ENCODE data around the gene DTX3. TPM values are rescaled to one million over a fixed set of nuclear protein-coding genes. Genes with fewer than 3 reads are reported as not detected.

Gene DTX3
- total and polyA plus RNA-seq, 12 donors, result 20.4 to 136 (median 47.6) TPM

DNA sequence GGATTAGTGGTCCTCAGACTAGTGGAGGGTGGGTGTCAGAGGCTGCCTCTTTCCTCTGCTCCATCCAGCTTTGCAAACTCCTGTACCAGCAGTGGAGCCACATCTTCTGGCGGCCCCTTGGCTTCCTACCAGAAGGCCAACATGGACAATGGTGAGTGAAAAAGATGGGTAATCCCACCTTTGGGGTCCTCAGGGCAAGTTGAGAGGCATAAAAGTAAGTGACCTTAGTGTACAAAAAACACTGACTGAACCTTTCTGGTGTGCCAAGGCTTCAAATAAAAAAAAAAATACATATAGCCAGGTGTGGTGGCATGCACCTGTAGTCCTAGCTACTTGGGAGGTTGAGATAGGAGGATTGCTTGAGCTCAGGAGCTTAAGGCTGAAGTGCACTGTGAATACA, 22.8 kb upstream of the DTX3 start:
- H3K4me3 ChIP-seq, result no peak overlapping the region
- intact Hi-C loops (cut with DNase I), result loop anchor here (2.0 kb wide), 2 partner anchors 39 to 41 kb away; no protein-coding TSS in a partner anchor
- no peaks in the 10 kb centered on the region for H3K9me3 ChIP-seq (replicated peaks in 1 of 3)
- TF ChIP-seq, protein P1, sequence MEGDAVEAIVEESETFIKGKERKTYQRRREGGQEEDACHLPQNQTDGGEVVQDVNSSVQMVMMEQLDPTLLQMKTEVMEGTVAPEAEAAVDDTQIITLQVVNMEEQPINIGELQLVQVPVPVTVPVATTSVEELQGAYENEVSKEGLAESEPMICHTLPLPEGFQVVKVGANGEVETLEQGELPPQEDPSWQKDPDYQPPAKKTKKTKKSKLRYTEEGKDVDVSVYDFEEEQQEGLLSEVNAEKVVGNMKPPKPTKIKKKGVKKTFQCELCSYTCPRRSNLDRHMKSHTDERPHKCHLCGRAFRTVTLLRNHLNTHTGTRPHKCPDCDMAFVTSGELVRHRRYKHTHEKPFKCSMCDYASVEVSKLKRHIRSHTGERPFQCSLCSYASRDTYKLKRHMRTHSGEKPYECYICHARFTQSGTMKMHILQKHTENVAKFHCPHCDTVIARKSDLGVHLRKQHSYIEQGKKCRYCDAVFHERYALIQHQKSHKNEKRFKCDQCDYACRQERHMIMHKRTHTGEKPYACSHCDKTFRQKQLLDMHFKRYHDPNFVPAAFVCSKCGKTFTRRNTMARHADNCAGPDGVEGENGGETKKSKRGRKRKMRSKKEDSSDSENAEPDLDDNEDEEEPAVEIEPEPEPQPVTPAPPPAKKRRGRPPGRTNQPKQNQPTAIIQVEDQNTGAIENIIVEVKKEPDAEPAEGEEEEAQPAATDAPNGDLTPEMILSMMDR (IDR thresholded peaks at IDR 0.05), result no peak
- TF ChIP-seq POLR2A (IDR thresholded peaks at IDR 0.05), result no peak
- WGBS, 4 donors, result 74 to 93% (median 84%) methylated on average over 1 of the region's 1 CpG
- no peaks in the 10 kb centered on the region for H3K4me1 ChIP-seq (replicated peaks in 1 of 2)
- H3K27me3 ChIP-seq, result peaks cover 5% of the 10 kb centered on the region
- H3K27ac ChIP-seq, result no peak overlapping the region
- no peak for DNase-seq
- H3K36me3 ChIP-seq (replicated peaks in 1 of 2), result no peaks in the 10 kb centered on the region

DNA sequence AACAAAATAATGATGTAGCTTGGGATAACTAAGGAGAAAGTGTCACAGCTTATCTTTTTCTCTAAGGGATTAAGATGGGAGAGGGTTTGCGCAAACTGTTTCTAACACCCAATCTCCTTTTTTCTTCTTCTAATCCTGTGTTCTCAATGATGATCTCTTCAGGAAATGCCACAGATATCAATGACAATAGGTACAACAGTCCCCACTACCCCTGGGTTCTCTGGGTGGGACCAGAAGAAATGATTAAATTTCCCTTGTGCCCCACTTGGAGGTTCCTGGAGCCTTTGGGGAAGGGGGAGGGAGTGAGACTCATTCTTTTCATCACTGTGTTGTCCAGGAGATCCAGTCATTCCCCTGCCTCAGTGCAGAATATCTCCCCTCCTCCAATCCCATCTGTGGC, 22.2 kb upstream of the DTX3 start:
- no peaks in the 10 kb centered on the region for H3K36me3 ChIP-seq (replicated peaks in 1 of 2)

DNA sequence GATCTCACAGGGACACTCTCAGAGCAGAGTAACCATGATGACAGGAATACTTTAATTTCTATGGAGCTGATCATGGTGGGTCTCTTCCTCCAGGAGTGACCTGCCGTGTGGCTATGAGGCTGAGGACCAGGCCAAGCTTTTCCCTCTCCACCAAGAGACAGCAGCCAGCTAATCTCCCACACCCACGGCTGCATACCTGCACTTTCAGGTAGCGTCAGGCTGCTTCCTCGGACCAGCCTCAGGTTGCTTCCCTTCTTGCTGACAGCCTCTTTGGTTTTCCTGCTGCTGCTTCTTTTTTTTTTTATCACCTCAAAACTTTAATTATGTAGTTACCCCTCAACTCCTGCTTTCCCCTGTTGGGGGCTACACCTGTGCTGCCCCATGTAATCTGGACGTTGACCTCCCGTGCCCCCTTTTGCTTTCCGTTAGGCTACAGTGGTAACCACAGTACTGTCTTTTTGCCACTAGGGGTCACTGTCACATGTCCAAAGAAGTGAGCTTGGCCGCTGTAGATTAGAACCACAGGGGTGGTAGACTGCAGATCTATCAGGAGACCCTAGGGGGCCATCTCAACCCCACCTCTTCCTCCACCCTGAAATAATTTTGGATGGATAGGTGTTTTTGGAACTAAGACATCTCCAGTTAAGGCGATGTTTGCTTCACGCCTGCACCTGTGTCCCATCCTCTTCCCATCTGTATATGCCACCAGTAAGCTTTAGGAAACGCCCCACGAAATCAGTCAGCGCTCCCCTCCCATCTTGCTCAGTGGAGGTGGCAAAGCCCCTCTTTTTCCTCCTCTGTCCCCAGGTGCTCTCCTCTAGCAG, 21.4 kb upstream of the DTX3 start:
- Histone ChIP-seq H3K27me3 (peaks cover 5% of the 10 kb centered on the region), H3K36me3 (replicated peaks in 1 of 2) (no peaks in the 10 kb centered on the region), H3K27ac (no peak overlapping the region), H3K4me3 (no peak overlapping the region), H3K4me1 (replicated peaks in 1 of 2) (no peaks in the 10 kb centered on the region), H3K9me3 (replicated peaks in 1 of 3) (no peaks in the 10 kb centered on the region)
- intact Hi-C loops (cut with DNase I), result loop anchor here (2.0 kb wide), 2 partner anchors 38 to 40 kb away; no protein-coding TSS in a partner anchor
- 41 to 47% (median 45%) methylated on average over 13 of the region's 13 CpGs for WGBS, 4 donors
- peak; percentile 62 to 84 (median 70) for DNase-seq
- no peak for TF ChIP-seq POLR2A (IDR thresholded peaks at IDR 0.05)
- TF ChIP-seq, protein P1 (IDR thresholded peaks at IDR 0.05), result peak; percentile 87 to 96 (median 94)

More for the DNA sequence above, 22.2 kb upstream of the DTX3 start:
- 95 to 100% (median 98%) methylated on average over 1 of the region's 1 CpG for WGBS, 4 donors
- H3K4me3 ChIP-seq, result no peak overlapping the region
- H3K27me3 ChIP-seq, result peaks cover 5% of the 10 kb centered on the region
- no peaks in the 10 kb centered on the region for H3K4me1 ChIP-seq (replicated peaks in 1 of 2)
- intact Hi-C loops (cut with DNase I), result loop anchor here (2.0 kb wide), 2 partner anchors 38 to 40 kb away; no protein-coding TSS in a partner anchor
- no peak for DNase-seq
- TF ChIP-seq POLR2A (IDR thresholded peaks at IDR 0.05), result no peak
- TF ChIP-seq, protein P1 (IDR thresholded peaks at IDR 0.05), result no peak
- no peak overlapping the region for H3K27ac ChIP-seq
- H3K9me3 ChIP-seq (replicated peaks in 1 of 3), result no peaks in the 10 kb centered on the region

DNA sequence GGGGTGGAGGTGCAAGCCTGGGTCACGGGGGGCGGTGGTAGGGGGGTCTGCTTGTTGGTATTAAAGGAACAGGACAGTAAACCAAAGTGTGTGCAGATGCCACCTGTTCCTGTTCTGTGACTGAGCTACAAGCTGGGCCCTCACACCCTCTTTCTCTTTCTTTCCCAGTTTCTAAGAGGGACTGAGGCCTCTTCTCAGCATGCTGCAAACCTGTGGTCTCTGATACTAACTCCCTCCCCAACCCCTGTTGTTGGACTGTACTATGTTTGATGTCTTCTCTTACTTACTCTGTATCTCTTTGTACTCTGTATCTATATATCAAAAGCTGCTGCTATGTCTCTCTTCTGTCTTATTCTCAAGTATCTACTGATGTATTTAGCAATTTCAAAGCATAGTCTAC, 20.6 kb upstream of the DTX3 start:
- no peak overlapping the region for H3K4me3 ChIP-seq
- intact Hi-C loops (cut with DNase I), result no loop called here
- no peaks in the 10 kb centered on the region for H3K4me1 ChIP-seq (replicated peaks in 1 of 2)
- H3K27me3 ChIP-seq, result peaks cover 5% of the 10 kb centered on the region
- no peak overlapping the region for H3K27ac ChIP-seq
- TF ChIP-seq POLR2A (IDR thresholded peaks at IDR 0.05), result no peak
- TF ChIP-seq, protein P1 (IDR thresholded peaks at IDR 0.05), result no peak
- 88 to 100% (median 93%) methylated on average over 2 of the region's 2 CpGs for WGBS, 4 donors
- no peak for DNase-seq
- no peaks in the 10 kb centered on the region for H3K9me3 ChIP-seq (replicated peaks in 1 of 3)
- H3K36me3 ChIP-seq (replicated peaks in 1 of 2), result no peaks in the 10 kb centered on the region

Data from adrenal gland (tissue), 12 donors.